HFFc6 (cell line): Measurements from ENCODE around the gene KLF5. TPM values are rescaled to one million over a fixed set of nuclear protein-coding genes. Genes with fewer than 3 reads are reported as not detected.

Experiments used
- DNase-seq: peaks from one replicate; pipeline ENCODE4 v3.0.0-alpha.2; 2018
- H3K27ac Mint-ChIP-seq: 2 replicates; pipeline ENCODE4 v1.8.0; 2020; ENCODE audit warnings: mild to moderate bottlenecking, mixed read lengths
- H3K27me3 Mint-ChIP-seq: 2 replicates; pipeline ENCODE4 v1.8.0; 2021; ENCODE audit warnings: mild to moderate bottlenecking, moderate library complexity, mixed read lengths; ENCODE audit not compliant: insufficient read depth
- H3K36me3 Mint-ChIP-seq: 2 replicates; pipeline ENCODE4 v1.8.0; 2021; ENCODE audit warnings: low read depth, mixed read lengths
- H3K4me1 Mint-ChIP-seq: 2 replicates; pipeline ENCODE4 v1.8.0; 2020; ENCODE audit warnings: low read depth, mixed read lengths
- H3K4me3 Mint-ChIP-seq: 2 replicates; pipeline ENCODE4 v1.8.0; 2020; ENCODE audit warnings: mild to moderate bottlenecking, moderate library complexity, mixed read lengths
- H3K9me3 Mint-ChIP-seq: 2 replicates; pipeline ENCODE4 v1.8.0; 2020; ENCODE audit warnings: mild to moderate bottlenecking, mixed read lengths
- total RNA-seq, 6 experiments: library from RNA; stranded (reverse); fragmentation: NEBNext Ultra II Directional; extraction: Animal tissue kit (Norgen Biotek cat#: 25700); gene quantifications; 2 replicates in 1 of 6; 3 replicates in 5 of 6; pipeline ENCODE4 v1.2.3, GENCODE V29; 2021
- TF ChIP-seq, protein P1 (sequence below): fragments of 200-600 bp; sonication (generic); IDR thresholded peaks from 2 replicates; pipeline ENCODE4 v1.5.0; 2021; ENCODE audit warnings: antibody characterized with exemption, mild to moderate bottlenecking

KLF5 gene
- total RNA-seq, 6 experiments from 2014 or later: 20.3 to 37.1 (median 28.5) TPM

DNA sequence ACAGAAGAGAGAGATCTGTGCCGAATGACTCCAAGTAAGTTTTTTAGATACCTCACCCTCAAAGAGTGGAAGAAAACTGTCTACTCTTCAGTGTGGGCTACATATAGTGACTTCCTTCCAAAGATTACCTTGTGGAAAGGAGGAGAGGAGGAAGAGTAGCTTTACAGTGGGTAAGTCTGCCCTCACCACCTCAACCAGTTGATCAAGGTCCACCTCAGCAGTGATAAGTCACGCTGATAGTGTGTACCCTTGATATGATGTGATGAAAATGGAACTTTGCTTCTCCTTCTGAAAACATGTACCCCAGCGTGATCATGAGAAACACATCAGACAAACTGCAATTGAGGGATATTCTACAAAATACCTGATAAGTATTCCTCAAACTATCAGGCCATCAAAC lies 20.6 kb downstream of the KLF5 start:
- TF ChIP-seq, protein P1, sequence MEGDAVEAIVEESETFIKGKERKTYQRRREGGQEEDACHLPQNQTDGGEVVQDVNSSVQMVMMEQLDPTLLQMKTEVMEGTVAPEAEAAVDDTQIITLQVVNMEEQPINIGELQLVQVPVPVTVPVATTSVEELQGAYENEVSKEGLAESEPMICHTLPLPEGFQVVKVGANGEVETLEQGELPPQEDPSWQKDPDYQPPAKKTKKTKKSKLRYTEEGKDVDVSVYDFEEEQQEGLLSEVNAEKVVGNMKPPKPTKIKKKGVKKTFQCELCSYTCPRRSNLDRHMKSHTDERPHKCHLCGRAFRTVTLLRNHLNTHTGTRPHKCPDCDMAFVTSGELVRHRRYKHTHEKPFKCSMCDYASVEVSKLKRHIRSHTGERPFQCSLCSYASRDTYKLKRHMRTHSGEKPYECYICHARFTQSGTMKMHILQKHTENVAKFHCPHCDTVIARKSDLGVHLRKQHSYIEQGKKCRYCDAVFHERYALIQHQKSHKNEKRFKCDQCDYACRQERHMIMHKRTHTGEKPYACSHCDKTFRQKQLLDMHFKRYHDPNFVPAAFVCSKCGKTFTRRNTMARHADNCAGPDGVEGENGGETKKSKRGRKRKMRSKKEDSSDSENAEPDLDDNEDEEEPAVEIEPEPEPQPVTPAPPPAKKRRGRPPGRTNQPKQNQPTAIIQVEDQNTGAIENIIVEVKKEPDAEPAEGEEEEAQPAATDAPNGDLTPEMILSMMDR: no peak
- Mint-ChIP-seq H3K9me3 (no peaks in the 10 kb centered on the region), H3K4me3 (no peak overlapping the region), H3K27ac (no peak overlapping the region), H3K4me1 (peaks cover 27% of the 10 kb centered on the region), H3K27me3 (no peaks in the 10 kb centered on the region), H3K36me3 (peaks cover 36% of the 10 kb centered on the region)
- DNase-seq: no peak

DNA sequence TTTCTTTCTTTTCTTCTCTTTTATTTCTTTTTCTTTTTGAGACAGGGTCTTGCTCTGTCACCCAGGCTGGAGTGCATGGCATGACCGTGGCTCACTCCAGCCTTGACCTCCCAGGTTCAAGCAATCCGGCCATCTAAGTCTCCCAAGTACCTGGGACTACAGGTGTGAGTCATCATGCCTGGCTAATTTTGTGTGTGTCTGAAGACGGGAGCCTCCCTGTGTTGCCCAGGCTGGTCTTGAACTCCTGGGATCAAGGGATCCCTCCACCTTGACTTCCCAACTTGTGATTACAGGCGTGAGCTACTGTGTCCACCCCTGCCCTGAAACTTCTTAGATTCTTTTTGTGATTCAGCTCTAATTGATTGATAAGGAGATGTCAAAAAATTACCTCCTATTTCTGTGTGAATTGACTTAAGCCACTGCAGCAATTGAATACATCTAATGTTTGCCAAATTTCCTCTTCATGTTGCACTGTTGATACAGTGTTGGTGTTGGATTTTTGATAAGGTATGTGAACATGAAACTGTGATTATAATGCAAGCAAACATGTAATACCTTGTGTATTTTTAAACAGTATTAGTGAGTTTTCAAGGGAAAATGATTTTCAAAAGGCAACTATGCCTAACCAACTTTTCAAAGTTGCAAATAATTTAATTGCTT lies 22.6 kb downstream of the KLF5 start:
- H3K9me3 Mint-ChIP-seq: no peaks in the 10 kb centered on the region
- H3K4me1 Mint-ChIP-seq: peaks cover 8% of the 10 kb centered on the region
- peaks cover 16% of the 10 kb centered on the region; the same call in 1 of the 2 replicates for H3K36me3 Mint-ChIP-seq
- no peak overlapping the region for H3K4me3 Mint-ChIP-seq
- no peak for DNase-seq
- H3K27me3 Mint-ChIP-seq: no peaks in the 10 kb centered on the region
- TF ChIP-seq, protein P1: no peak
- H3K27ac Mint-ChIP-seq: no peak overlapping the region

DNA sequence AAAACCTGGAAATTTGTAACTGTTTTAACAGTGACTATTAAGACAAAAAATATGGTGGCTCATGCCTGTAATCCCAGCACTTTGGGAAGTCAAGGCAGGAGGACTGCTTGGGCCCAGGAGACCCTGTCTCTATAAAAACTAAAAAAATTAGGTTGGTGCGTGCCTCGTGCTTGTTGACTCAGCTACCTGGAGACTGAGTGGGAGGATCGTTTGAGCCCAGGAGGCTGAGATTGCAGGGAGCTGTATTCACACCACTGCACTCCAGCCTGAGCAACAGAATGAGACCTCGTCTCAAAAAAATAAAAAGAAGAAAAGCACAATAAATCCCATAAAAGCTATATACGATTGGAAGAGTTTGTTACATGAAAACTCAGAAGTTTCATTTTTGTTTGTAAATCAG lies 23.7 kb downstream of the KLF5 start:
- H3K4me1 Mint-ChIP-seq: peaks cover 8% of the 10 kb centered on the region
- H3K36me3 Mint-ChIP-seq: peaks cover 11% of the 10 kb centered on the region; the same call in 1 of the 2 replicates
- H3K27me3 Mint-ChIP-seq: no peaks in the 10 kb centered on the region
- TF ChIP-seq, protein P1: no peak
- DNase-seq: no peak
- H3K4me3 Mint-ChIP-seq: no peak overlapping the region
- H3K9me3 Mint-ChIP-seq: peaks cover 5% of the 10 kb centered on the region
- no peak overlapping the region for H3K27ac Mint-ChIP-seq

DNA sequence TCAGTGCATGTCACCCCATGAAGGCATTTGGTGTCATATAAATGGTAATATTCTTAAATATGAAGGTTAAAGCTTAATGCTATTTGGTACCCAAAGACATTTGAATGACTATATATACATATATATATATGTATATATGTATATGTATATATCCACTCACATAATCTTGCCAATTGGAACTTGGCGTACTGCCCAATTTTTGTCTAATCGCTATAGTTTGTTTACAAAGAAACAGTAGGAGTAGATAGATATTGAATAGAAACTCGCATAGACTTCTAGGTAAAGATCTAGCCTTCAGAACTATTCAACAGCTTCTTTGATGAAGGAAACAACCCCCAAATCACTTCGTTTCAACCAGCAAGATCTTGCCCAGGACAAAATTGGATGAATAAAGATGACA lies 24.1 kb downstream of the KLF5 start:
- no peak overlapping the region for H3K4me3 Mint-ChIP-seq
- H3K27ac Mint-ChIP-seq: no peak overlapping the region
- H3K27me3 Mint-ChIP-seq: no peaks in the 10 kb centered on the region
- TF ChIP-seq, protein P1: no peak
- no peak for DNase-seq
- peaks cover 10% of the 10 kb centered on the region; the same call in 1 of the 2 replicates for H3K36me3 Mint-ChIP-seq
- peaks cover 7% of the 10 kb centered on the region for H3K9me3 Mint-ChIP-seq
- H3K4me1 Mint-ChIP-seq: peaks cover 8% of the 10 kb centered on the region

DNA sequence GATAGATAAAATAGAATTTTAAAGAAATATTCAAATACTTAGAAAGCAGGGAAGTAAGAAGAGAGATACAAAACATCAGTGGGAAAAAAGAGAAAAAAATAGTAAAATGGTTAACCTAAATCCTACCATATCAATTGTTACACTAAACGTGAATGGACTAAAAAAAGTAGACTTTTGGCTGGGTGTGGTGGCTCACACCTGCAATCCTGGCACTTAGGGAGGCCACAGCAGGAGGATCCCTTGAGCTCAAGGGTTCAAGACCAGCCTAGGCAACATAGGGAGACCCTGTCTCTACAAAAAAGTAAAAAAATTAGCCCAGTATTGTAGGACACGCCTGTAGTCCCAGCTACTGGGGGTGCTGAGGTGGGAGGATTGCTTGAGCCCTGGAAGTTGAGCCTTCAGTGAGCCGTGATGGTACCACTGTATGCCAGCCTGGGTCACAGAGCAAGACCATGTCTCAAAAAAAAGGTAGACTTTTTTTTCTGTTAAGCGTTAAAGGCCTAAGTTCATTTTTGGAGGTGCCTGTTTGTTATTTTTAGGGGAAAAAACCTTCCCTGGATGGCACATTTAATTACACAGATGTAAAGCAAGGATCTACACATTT lies 29.6 kb downstream of the KLF5 start:
- Mint-ChIP-seq H3K36me3 (peaks cover 6% of the 10 kb centered on the region), H3K27me3 (no peaks in the 10 kb centered on the region), H3K4me1 (peaks cover 13% of the 10 kb centered on the region), H3K9me3 (peaks cover 22% of the 10 kb centered on the region), H3K27ac (no peak overlapping the region), H3K4me3 (no peak overlapping the region)
- TF ChIP-seq, protein P1: no peak
- no peak for DNase-seq
